GM19463 (cell line): ENCODE measurements around the gene ACOXL.
A peak's percentile ranks its signal among the peaks of the same experiment; 100 is the strongest.

Experiments used
- ATAC-seq: cut with Tn5 transposase; IDR thresholded peaks from one replicate; pipeline ENCODE4 v1.9.1; 2021; ENCODE audit warnings: mild to moderate bottlenecking, moderate library complexity; ENCODE audit not compliant: unreplicated experiment

Gene ACOXL

DNA sequence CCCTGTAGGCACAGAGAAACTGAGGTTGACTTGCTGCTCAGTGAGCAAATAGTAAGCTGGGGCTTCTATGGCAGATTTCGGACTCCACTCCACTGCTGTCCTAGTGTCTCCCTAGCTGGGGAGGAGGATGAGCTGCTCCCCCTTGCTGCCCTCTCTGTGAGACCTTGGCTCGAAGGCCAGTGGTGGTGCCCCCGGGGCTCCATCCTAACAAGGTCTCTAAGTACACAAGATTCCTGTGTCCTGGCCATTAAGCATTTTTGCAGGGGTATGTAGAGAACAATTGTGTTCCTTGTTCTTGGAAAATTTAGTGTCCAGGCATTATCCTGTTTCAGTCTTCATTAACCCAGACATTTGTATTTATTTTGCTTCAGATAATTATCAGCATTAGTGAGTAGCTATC is 367.0 kb downstream of the ACOXL start:
- no peak for ATAC-seq

GRCh38 chr2:111100087-111100764 is 367.9 kb downstream of the ACOXL start:
- ATAC-seq = peak; percentile 37

DNA sequence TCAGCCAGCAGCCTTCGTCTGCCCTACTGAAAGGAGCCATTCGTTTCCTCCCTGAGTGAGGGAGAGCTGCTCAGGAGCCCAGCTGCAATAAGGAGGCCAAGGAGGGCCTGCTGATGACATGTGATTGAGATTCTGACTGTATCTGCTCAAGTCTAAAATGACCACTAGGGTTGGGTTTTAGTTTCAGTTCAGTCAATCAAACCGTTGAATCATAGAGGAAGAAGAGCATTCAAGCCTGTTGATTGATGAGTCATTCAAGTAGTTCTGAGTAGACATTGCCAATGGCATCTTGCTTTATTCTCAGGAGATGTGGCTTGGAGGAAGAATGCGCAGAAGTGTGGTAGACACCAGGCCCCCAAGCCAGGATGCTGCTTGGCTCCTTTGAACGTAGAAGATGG is 368.4 kb downstream of the ACOXL start:
- ATAC-seq = peak; percentile 82

- ATAC-seq = no peak
Observed at GRCh38 chr2:111101592-111101991, 369.2 kb downstream of the ACOXL start.

GRCh38 chr2:111102216-111102615 is 369.8 kb downstream of the ACOXL start:
- ATAC-seq = no peak

DNA sequence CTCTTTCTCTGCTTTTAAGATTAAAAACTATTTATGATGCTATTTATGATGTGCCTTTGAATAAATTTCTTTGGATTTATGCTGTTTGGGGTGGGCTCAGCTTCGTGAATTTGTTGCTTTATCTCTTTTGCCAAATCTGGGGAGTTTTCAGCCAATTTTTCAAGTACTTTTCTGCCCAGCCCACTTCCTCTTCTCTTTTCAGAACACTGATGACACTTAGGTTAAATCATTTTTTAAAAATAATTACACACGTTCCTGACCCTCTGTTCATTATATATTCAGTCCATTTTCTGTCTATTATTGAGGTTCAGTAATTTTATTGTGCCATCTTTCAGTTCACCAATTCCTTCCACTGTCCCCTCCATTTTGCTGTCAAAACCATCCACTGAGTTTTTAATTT is 373.6 kb downstream of the ACOXL start:
- ATAC-seq = no peak

GRCh38 chr2:111106706-111107105 is 374.3 kb downstream of the ACOXL start:
- no peak for ATAC-seq

DNA sequence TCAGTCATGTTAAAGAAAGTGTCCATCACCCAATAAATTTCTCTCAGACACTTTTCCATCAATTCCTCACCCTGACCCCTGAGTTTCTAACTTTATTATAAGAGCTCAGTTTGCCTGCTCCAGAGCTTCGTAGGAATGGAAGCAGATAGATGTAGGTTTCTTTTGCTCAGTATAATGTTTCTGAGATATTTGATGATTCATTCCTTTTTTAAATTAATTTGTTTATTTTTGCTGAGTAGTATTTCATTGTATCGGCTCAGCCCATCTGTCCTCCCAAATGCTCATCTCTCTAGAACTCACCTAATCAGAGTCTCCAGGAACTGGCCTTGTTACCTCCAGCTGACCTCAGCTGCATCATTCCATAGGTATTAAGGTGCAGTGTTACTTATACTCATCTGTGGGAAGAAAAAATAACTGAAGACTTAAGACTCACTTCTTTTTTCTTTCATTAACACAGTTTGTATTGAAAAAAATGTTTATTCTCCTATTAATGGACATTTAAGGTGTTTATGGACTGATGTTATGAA is 376.4 kb downstream of the ACOXL start:
- no peak for ATAC-seq

GRCh38 chr2:111111101-111111755 is 378.9 kb downstream of the ACOXL start:
- no peak for ATAC-seq

- ATAC-seq = no peak
Observed at GRCh38 chr2:111113838-111114237, 381.5 kb downstream of the ACOXL start.

DNA sequence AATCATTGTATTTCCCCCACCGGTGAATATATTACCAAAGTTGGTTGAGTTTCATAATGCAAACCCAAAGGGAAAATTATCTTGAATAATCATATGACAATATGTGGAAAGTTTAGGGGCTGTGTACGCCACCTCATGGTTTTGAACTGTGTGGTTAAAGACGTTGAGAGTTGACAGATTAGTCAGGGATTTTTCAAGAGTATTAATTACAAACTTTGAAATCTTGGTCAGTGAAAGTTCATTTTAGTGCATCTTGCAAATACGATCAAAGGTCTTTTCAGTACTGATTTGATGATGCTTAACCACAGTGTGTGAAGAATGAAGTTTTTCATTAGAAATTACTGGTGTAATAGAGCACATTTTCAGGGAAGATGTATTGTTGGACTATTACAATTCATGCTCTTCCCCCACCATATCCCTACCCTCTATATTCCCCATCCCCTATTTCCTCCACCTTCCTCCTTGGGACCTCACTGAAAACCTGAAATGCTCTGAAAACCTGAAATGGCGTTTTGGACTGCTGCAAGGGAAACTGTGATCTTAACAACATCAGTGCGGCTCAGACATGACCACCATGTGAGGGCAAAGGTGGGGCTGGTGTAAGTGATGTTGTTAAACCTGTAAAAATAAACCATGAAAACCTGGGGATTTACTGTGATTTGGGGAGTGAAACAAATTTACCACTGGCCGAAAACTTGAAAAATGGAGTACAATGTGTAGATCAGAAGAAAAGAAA is 383.8 kb downstream of the ACOXL start:
- ATAC-seq = peak; percentile 37

DNA sequence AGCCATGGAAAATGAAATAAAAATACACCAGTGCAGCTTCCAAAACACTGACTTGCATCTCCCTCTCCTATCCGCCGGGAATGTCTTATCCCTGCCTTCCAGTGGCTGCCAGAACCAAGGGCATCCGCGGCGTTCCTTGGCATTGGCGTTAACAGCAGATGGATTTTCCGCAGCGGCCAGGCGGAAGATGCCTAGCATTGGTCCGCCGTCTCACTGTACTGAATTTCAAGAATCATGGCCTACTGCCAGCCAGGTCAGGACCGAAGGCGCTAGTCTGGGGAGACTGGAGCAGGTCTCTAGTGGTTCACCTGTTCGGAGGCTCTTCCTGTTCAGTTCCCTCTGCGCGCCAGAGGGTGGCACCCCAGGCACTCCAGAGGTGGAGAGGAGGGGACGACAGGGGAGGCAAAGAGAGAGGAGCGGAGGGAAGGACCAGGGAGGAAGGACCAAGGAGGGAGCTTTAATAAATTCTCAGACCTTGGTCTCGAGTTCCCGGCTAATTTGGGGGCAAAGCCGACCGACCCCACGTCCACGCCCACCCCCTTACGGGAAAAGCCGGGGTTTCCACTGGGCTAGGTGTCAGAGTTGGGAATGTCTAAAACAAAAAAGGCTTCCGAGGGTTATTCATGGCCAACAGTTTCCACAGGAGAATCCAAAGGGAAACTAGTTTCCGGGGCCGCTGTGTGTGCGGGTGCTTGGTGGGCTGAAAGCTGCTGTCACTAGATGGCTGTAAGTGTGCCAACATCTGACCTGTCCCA is 384.6 kb downstream of the ACOXL start:
- no peak for ATAC-seq

- no peak for ATAC-seq
Observed at GRCh38 chr2:111117598-111118480, 385.5 kb downstream of the ACOXL start.

GRCh38 chr2:111118481-111118980 is 386.2 kb downstream of the ACOXL start:
- no peak for ATAC-seq

GRCh38 chr2:111118981-111119821 is 386.8 kb downstream of the ACOXL start:
- ATAC-seq = no peak

DNA sequence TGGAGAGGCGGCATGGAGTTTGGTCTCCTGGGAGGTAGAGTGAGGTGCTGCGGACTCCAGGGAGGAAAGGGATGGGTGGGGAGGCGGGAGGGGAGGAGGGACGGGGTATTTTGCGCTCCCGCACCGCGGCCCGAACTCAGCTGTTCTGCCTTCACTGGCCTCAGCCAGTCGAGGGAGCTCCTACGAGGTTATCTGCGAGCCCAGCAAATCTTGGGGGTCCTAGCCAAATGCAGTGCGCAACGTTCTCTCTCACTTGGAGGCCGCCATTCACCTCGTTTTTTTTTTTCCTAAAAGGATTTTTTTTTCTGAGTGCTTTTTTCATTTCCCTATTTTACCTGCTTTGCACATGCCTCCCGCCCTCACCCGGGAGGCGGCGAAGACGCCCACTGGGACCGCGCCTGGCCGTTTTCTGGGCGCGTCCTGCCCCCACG is 387.5 kb downstream of the ACOXL start:
- ATAC-seq = no peak

DNA sequence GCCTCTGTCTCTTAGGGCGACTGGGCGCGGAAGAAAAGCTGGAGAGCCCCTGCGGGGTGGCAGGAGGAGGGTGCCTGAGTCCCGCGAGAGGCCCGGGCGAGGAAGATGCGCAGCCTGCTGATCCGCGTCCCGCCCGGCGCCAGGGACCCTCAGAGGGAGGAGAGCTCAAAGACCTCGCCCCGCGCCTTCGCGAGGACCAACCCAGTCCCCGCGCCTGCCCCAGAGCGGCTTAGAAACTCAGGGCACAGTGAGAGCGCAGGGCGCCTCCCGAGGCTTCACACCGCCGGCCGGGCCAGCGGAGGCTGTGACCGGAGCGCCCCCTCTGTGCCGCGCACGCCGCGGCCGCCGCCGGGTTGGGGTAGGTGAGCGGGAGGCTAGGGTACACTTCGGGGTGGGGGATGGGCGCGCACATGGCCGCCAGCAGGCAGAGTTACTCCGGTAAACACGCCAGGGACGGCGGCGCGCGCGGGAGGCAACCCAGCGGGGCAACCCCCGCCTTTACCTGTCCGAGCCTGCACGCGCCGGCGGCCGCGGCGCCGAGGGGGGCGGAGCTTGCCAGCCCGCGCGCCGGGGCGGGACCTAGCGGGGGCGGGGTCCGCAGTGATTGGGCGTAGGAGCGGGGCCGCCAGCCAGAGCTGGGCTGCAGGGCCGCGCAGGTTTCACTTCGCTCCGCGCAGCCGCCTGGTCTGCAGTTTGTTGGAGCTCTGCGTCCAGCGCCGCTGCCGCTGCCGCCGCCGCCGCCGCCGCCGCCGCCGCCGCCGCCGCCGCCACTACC is 388.1 kb downstream of the ACOXL start, which contains the start of gene BCL2L11:
TSS of gene BCL2L11 (plus strand) at position 662 of the 775 bp plus-strand sequence. CDS start 2,832 bp downstream, outside the sequence.
- peak; percentile 51 for ATAC-seq
